BE2C (cell line): ENCODE results near the gene DRAM2.

ENCODE experiments used
- DNase-seq: peaks from one replicate; pipeline ENCODE4 v3.0.0-alpha.2; 2020
- H3K27me3 ChIP-seq: fragments of 250-450 bp; sonication (Bioruptor Pico); 2 replicates; pipeline ENCODE4 v1.5.1; 2020; ENCODE audit warnings: mild to moderate bottlenecking
- H3K36me3 ChIP-seq: fragments of 250-450 bp; sonication (Bioruptor Pico); 2 replicates; pipeline ENCODE4 v1.5.1; 2020; ENCODE audit warnings: mild to moderate bottlenecking
- H3K4me1 ChIP-seq: fragments of 250-450 bp; sonication (Bioruptor Pico); 2 replicates; pipeline ENCODE4 v1.5.1; 2020
- H3K4me3 ChIP-seq: 2 replicates; pipeline ENCODE4 v1.5.1; 2011; ENCODE audit warnings: low read depth, low read length
- H3K9me3 ChIP-seq: fragments of 250-450 bp; sonication (Bioruptor Pico); 2 replicates; pipeline ENCODE4 v1.5.1; 2020
- CTCF ChIP-seq: IDR thresholded peaks from 2 replicates; pipeline ENCODE4 v1.5.1; 2012; ENCODE audit warnings: mild to moderate bottlenecking, low read depth, low read length

Gene DRAM2

GRCh38 chr1:111147948-111148347, 8.1 kb upstream of the DRAM2 start:
- TF ChIP-seq CTCF = no peak
- Histone ChIP-seq H3K36me3 (peaks cover 46% of the 10 kb centered on the region), H3K27me3 (no peaks in the 10 kb centered on the region), H3K4me3 (no peak overlapping the region), H3K9me3 (no peaks in the 10 kb centered on the region), H3K4me1 (no peaks in the 10 kb centered on the region; the same call in 1 of the 2 replicates)
- no peak for DNase-seq

- H3K9me3 ChIP-seq = no peaks in the 10 kb centered on the region
- H3K27me3 ChIP-seq = no peaks in the 10 kb centered on the region
- no peaks in the 10 kb centered on the region; the same call in 1 of the 2 replicates for H3K4me1 ChIP-seq
- no peak overlapping the region for H3K4me3 ChIP-seq
- no peak for DNase-seq
- TF ChIP-seq CTCF = no peak
- H3K36me3 ChIP-seq = peaks cover 38% of the 10 kb centered on the region
These were observed 6.3 kb upstream of the DRAM2 start for GRCh38 chr1:111145963-111146768.

- Histone ChIP-seq H3K27me3 (no peaks in the 10 kb centered on the region), H3K9me3 (no peaks in the 10 kb centered on the region), H3K4me1 (no peaks in the 10 kb centered on the region; the same call in 1 of the 2 replicates), H3K36me3 (peaks cover 31% of the 10 kb centered on the region), H3K4me3 (no peak overlapping the region)
- TF ChIP-seq CTCF = no peak
- DNase-seq = no peak
These were observed 5.6 kb upstream of the DRAM2 start for GRCh38 chr1:111145542-111145941.

GRCh38 chr1:111142356-111142975, 2.6 kb upstream of the DRAM2 start:
- no peak for TF ChIP-seq CTCF
- H3K9me3 ChIP-seq = no peaks in the 10 kb centered on the region
- H3K4me1 ChIP-seq = no peaks in the 10 kb centered on the region
- H3K4me3 ChIP-seq = no peak overlapping the region
- no peak for DNase-seq
- peaks cover 4% of the 10 kb centered on the region for H3K36me3 ChIP-seq
- H3K27me3 ChIP-seq = no peaks in the 10 kb centered on the region

- no peak for TF ChIP-seq CTCF
- no peak for DNase-seq
- H3K36me3 ChIP-seq = no peaks in the 10 kb centered on the region; the same call in 1 of the 2 replicates
These were observed 1.6 kb upstream of the DRAM2 start for GRCh38 chr1:111141245-111142220.

More at GRCh38 chr1:111141245-111142220, 1.6 kb upstream of the DRAM2 start:
- H3K27me3 ChIP-seq = no peaks in the 10 kb centered on the region
- no peaks in the 10 kb centered on the region for H3K4me1 ChIP-seq
- H3K4me3 ChIP-seq = peak overlapping the region; percentile 98
- H3K9me3 ChIP-seq = no peaks in the 10 kb centered on the region
